HG03342 (cell line): ENCODE results near the gene CAPN12.

Source experiments
- ATAC-seq: cut with Tn5 transposase; IDR thresholded peaks from one replicate; pipeline ENCODE4 v1.9.1; 2021; ENCODE audit warnings: mild to moderate bottlenecking, moderate library complexity; ENCODE audit not compliant: unreplicated experiment

CAPN12 gene

GRCh38 chr19:38698225-38699026 is 45.8 kb downstream of the CAPN12 start:
- ATAC-seq: no peak

DNA sequence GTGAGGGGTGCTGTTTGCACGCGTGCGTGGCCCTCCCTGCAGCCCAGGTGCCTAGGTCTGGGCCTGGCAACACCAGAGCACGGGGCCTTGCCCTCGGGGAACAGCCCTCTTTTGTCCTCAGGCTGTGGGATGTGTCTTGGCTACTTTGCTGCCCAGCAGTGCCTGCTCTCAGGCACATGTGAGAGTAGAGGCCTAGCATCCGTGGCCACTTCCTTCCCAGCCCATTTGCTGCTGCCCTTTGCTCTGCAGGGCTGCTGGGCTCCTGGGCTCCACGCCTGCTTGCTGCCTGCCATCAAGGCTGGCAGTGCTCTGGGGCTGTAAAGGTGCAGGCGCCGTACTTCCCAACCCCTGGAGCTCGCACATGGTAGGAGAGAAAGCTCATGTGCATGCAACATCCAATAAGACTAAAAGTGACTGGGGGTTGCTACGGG is 46.6 kb downstream of the CAPN12 start:
- ATAC-seq: no peak

- no peak for ATAC-seq
Measured at GRCh38 chr19:38697197-38697596, 47.1 kb downstream of the CAPN12 start.

GRCh38 chr19:38696729-38697055 is 47.6 kb downstream of the CAPN12 start:
- no peak for ATAC-seq

DNA sequence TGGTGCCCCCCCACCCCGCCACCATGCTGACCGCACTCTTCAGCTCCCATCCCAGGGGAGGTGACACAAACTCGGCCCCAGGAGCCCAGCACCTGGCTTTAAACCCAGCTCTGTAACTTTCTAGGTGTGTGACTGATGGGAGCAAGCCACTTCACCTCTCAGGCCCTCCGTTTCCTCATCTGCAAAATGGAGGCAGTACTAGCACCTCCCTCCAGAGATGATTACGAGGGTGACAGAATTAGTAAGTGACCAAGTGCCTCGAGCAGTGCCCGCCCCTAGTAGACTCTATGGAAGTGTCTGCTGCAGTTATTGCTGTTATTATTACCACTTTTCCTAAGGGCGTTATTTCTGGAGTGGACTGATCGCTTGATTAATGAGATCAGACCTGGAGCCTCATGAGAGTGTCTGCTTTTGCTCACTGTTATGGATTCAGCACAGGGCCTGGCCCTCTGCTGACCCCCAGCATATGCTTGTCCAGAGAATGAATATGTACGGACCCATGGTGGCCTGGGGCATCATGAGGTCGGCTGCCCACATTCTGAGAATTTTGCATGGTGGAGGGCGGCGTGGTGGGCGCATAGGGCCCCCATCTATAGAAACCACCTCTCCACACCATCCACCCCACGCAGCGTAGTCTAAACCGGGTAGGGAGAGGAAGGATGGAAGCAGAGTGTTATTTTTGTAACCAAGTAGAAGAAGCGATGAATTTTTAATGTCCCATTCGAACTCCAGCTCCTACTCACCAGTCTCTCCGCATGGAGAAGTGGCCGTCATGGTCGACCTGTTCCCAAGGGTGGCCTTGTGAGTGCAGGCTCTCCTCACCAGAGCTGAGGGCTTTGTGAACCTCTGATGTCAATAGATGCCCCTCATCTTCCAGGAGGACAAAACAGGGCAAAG is 48.2 kb downstream of the CAPN12 start:
- ATAC-seq: no peak

GRCh38 chr19:38695317-38695683 is 49.0 kb downstream of the CAPN12 start:
- no peak for ATAC-seq

DNA sequence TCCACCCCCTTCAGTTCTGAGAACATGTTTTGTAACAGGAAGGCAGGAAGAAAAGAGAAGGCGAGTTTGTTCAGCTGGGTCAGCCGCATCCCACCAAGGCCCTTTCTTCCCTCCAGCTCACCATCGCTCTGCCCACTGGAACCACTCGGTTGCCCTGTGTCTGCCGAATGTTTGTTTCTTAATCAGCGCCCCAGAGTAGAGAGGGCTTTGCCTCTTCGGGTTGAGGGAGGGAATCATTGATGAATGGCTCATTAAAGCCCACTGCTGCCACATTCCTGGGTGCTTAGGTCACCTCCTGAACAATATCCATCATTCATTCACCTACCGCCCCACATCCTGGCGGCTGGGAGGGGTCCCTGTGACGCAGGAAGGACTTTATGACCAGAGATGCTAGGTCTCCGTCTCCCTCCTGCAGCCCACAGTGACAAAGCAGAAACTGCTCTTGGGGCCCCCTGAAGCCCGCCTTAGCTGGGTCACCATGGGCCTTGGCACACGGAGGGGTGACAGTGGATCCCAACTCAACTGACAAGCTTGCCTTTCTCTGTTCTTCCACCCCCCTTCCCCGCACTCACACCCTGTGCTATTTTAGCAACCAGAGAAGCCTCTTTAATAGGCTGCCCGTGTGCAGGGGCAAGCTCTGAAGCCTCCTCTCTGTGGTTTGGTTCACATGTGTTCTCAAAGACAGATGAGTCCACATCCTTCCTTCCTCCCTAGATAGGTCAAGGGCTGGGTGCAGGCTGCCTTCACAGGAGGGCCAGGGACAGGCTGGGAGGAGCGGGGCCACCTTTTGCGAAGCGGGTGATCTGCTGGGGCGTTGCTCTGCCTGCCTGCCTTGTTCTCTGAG is 50.7 kb downstream of the CAPN12 start:
- no peak for ATAC-seq

DNA sequence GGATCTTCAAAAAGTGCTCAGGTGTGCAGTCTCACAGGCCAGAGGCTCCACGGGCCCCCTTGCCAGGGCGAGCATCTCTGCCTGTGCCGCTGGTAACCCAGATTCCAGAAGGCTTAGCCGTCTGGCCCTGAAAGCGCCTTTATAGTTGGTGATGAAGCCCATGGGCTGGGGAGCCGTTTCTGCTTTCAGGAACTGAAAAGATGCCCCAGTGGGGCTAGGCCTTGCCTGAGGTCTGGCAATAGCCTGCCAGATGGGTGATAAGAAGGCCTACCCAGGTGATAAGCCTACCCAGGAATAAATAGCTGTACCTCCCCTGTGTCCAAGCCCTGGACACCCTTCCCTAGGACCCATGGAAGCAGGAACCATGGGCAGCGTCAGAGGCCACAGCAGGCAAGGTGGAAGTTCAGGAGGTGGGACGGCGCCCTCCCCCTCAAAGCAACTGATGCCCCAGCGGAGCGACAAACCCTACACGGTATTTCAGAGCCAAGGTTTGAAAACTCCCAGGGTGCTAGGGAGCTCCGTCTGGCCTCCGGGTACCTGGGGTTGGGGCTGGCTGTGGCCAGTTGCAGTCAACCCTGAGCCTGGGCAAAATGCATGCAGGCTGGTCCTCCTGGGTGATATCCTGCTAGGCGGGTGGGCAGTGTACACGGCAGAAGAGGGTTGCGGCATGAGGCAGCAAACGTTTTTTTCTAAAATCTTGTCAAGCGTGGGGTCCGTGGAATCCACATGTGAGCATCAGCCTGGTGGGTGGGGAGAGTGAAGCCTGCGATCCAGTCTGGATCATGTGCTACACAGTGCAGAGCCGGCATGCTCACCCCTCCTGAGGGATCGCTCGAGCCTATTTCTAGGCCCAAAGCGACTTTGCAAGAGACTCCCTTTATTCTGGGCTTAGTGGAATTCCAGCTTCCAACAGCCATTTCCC is 51.6 kb downstream of the CAPN12 start:
- ATAC-seq: no peak

DNA sequence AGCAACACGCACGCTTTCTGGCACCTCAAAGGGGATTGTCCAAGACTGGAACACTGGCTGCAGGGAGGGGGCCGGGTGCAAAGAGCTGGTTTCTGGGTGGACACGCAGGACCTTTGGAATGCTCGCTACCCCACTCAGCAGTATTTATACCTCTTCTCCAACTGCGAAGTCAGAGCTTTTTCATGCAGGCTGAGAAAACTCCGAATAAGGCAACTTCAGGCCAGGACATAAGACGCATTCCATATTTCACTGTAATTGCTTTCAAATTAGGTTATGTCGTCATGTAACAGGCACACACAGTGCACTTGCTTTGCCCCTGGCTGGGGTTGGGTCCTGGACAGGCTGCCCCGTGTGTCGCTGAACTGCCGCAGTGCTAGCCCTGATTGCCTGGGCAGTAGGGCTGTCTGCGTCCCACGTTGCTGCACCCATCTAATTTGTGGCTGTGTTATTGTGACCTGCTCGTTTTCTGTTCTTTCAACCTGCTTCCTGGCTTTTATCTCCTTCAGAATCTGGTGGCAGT is 52.3 kb downstream of the CAPN12 start:
- ATAC-seq: no peak

GRCh38 chr19:38690832-38691231 is 53.4 kb downstream of the CAPN12 start:
- ATAC-seq: no peak

GRCh38 chr19:38690146-38690545 is 54.1 kb downstream of the CAPN12 start:
- ATAC-seq: no peak

DNA sequence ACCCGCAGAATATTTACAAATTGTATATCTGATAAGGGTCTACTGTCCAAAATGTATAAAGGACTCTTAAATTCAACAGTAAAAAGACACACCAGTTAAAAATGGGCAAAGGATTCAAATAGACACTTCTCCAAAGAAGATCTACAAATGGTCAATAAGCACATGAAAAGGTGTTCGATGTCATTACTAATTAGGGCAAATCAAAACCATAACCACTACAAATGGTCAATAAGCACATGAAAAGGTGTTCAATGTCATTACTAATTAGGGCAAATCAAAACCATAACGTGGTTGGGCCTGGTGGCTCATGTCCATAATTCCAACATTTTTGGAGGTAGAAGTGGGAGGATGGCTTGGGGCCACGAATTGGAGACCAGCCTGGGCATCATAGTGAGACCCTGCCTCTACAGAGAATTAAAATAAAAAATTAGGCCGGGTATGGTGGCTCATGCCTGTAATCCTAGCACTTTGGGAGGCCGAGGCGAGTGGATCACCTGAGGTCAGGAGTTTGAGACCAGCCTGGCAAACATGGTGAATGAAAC is 56.4 kb downstream of the CAPN12 start:
- no peak for ATAC-seq

DNA sequence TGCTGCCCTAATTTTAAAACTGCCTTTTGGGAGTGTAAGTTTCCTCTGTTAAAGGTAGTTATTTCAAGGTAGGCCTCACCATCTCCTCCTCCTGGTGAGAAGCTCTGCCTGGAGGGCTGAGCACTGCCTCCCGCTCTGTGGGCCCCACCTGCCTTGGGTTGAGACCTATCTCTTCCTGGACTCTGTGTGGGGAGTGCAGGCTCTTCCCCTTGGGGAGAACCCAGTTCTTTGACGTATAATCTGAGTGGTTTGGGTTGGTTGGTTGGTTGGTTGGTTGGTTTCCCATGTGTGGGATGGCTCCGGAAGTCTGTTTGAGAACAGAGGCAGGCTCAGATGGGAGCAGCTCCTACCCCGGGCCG is 57.8 kb downstream of the CAPN12 start:
- no peak for ATAC-seq

GRCh38 chr19:38685666-38686529 is 58.4 kb downstream of the CAPN12 start:
- no peak for ATAC-seq

DNA sequence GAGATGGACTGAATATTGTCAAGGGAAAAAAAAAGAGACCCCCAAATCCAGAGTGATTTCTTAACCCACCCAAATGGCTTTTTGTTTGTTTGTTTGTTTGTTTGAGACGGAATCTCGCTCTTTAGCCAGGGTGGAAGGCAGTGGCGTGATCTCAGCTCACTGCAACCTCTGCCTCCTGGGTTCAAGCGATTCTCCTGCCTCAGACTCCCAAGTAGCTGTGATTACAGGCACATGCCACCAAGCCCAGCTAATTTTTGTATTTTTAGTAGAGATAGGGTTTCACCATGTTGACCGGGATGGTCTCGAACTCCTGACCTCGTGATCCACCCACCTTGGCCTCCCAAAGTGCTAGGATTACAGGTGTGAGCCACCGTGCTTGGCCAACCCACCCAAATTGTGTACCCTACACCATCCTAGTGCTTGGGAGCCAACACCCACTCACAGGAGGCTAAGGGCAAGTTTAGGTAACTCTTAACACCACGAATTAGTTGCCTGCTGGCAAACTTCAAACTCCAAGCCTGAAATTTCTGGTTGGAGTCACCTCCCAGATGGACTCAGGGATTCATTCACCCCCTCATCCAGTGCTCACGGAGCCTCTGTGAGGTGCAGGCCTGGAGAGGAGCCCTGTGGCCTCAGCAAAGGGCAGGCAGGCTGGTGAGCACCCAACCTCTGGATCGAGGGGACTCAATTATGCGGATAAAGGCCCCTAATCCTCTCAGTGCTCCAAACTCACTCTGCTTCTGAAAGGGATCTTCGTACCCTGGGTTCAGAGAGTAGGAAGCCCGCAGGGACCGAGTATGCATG is 59.2 kb downstream of the CAPN12 start:
- ATAC-seq: no peak

DNA sequence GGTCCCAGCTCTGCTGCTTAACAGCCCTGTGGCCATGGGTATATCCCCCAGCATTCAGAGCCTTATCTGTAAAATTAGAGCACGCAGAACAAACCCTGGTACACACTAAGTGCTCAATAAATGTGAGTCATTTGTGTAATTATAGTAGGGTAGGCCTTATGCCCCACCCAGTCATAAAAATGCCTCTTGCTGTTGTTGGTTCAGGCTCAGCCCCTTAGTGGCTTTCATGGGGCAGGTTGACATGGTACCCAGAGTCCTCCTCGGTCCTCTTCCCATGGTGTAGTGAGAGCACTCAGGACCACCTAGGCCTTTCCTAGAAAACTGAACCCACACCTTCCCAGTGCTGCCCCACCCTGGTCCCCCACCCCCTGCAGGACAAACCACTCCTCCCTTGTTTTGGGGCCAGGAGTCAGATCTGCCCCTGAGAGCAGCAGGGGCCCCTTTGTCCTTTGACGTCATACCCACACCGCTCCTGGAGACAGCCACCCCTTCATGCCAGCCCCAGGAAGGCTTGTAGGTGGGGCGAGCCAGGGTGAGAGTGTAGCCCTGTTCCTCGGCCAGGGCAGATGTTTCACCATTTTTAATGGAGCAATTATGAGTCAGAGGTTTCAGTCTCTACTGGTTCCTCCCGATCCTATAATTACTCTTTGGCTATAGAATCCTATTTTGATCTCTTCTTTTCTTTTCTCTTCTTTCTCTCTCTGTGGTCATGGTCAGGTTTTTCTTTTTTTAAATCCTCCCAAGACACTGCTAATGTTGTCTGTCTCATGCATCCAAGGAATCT is 60.0 kb downstream of the CAPN12 start:
- no peak for ATAC-seq

DNA sequence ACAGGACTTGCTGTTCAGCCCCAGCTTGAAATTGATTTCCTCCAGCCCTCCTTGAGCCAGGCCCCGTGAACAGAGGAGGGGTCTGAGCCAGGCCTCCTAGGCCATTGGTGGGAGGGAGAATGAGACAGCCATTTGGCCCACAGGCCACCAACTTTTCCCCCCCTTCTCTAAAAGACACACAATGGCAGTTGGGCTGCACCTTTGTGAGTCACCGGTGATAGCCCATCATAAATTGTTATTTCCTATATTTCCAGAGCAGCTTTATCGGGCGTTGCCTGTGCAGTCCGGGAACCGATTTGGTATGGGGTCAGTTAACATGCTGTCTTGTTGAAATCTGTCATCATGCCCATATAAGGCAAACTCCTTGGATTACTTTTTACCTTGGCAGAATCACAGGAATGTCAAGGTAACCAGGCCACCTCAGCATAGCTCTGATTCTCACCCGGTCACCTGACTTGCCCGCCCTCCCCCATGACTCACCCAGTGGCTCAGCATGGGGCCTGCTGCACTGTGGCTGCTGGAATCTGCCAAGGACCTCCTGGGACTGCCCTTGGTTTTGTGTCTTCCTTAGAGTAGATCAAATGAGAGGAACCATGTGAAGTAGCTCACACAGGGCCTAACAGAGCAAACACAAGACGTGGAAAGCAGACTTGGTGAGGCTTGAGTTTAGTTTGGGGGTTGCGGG is 60.7 kb downstream of the CAPN12 start:
- ATAC-seq: no peak
